Embryonic facial prominence (tissue), 1 donor: ENCODE data around the gene NCL.
"Not testable (repeated sequence)": the region's sequence is repeated elsewhere in the genome, so short reads cannot be mapped to it uniquely, and the experiment has no call there.

ENCODE experiments used
- DNase-seq: peaks from one replicate; pipeline ENCODE4 v3.0.0-alpha.2; 2016; ENCODE audit errors: extremely low spot score

Gene NCL

GRCh38 chr2:231430437-231430836, 33.8 kb downstream of the NCL start:
- DNase-seq: not testable (repeated sequence)

GRCh38 chr2:231429901-231430300, 34.4 kb downstream of the NCL start:
- DNase-seq: no peak

DNA sequence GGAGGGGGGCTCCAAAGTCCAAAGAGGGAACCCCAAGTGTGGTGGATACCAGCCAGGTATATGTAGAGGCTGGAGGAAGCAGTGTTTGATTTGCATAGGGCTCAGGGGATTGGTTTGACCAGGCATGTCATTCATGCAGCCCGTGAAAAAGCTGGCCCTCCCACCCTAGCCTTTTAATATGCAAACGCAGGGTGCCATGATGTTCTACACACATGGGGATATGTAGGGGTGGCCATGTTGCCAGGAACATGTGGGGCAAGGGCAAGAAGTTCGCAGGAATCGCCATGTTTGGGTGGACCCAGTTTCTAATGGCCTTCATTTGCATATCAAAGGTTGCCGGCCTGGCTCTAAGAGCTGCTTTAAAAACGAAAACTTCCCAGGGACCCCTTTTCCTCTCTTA, 35.1 kb downstream of the NCL start:
- no peak for DNase-seq

- no peak for DNase-seq
These were observed 37.2 kb downstream of the NCL start for GRCh38 chr2:231427116-231427515.

GRCh38 chr2:231425811-231426703, 38.2 kb downstream of the NCL start:
- no peak for DNase-seq

- no peak for DNase-seq
These were observed 38.9 kb downstream of the NCL start for GRCh38 chr2:231425291-231425810.

DNA sequence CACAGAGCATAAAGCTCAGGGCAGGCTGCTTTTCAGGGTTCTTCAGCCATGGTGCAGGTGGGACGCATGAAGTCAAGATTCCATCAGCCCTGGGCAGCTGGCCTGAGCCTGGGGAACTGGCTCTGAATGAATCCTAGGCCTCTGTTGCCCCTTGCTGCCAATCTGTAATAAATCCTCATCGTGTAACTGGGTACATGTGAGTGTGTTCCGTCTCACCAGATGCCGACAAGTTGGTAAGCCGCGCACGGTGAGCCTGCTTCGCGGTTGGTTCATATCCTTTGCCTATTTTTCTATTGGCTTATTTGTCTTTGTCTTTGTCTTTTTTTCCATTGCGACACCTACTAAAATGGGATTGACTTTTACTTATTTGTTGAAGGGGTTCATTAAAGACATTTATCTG, 41.1 kb downstream of the NCL start:
- no peak for DNase-seq

GRCh38 chr2:231422056-231422455, 42.2 kb downstream of the NCL start:
- DNase-seq: no peak

- DNase-seq: no peak
These were observed 43.2 kb downstream of the NCL start for GRCh38 chr2:231421051-231421580.

DNA sequence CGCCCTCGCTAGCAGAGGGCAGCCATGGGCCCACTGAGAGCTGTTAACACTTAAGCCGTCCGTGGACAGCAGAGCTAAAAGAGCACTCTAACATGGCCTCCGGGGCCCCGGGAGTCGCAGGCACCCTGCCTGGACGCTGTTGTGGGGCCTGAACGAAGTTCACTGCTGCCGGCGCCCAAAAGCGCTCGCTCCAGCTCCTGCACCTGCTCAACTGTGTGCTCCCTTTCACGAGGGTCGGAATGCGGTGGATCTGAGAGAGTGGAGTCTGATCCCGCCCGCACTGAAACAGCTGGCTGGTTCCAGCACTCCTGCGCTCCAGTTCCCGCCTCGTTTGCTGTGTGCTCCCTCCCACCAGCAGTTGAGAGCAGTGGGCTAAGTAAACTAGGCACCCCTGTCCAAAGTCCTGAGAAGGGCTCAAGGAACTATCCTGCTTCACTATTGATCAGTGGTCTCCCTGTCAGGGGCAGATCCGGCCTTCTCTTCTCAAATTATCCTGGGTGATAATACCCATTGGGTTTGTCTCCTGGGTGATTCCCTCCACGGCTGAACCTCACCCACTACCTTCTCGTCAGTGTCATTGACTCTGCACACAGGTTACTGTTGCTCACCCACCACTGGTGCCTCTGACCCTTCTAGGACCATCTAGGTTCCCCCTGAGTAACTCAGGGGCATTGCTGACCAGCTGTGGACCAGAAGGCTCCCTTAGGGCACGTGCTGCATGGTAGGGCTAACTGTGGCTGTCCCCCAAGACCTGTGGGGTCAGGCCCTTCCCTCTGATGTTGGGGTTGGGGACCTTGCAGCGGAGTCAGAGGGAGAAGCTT, 45.3 kb downstream of the NCL start:
- no peak for DNase-seq

GRCh38 chr2:231415029-231415428, 49.3 kb downstream of the NCL start:
- DNase-seq: no peak

DNA sequence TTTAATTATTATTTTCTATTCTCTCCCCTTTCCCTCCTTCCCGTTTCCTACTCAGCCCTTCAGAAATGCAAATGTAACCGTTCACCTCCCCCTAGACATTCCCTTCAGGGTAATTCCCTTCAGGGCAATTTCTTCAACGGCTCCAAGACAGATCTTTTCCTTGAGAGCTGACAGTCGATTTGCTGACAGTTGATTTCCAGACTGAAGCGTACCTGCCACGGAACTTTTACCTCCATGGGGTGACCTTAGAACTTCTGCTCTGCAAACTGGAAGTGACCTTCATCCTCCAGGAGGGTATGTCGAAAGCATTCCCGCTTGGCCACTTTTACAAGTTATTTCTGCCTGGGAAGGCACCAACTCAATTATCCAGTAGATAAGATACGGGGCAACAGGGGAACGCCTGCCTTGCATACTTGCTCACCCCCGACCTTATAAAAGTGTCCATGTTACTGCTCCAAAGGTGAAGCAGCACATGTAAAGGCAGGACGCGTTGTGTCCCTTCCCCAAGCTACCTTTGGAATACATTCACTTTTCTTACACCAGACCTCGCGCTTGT, 50.3 kb downstream of the NCL start:
- DNase-seq: no peak

DNA sequence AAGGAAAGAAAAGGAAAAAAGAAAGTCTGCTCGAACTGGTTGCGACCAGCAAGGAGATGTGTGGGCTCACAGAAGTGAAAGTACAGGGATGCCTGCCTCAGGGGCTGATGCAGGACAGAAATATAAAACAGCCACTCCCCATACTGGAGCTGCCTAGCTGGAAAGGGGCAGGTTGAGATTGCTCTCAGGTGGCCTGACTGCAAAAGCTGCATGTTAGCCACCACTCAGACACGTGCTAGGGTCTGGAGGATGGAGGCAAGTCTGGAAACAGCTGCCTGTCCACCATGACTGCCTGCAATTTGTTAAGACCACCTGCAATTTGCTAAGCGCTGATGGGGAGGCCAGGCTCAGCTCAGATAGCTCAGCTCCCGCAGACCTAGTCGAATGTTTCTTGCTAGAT, 50.8 kb downstream of the NCL start:
- DNase-seq: no peak

- no peak for DNase-seq
These were observed 51.7 kb downstream of the NCL start for GRCh38 chr2:231412618-231412963.

- DNase-seq: peak; percentile 29
These were observed 52.3 kb downstream of the NCL start for GRCh38 chr2:231411831-231412617.

DNA sequence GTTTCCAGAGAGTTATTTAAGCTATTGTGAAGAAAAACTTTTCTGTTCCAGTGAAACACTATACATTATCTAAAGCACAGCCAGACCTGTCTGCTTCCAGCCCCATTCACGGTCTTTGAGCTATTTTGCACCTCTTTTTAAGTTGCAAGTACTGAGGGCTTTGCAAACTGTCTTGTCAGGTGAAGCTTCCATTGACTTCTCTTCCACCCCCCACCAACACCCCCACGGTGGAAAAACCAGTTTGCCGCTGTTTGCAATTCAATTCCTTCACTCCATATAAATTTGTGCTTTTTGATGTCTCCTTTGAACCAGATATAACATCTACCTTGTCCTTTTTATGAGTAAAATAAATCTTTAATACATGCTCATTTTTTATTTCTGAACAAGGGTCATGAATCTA, 53.0 kb downstream of the NCL start:
- DNase-seq: no peak

DNA sequence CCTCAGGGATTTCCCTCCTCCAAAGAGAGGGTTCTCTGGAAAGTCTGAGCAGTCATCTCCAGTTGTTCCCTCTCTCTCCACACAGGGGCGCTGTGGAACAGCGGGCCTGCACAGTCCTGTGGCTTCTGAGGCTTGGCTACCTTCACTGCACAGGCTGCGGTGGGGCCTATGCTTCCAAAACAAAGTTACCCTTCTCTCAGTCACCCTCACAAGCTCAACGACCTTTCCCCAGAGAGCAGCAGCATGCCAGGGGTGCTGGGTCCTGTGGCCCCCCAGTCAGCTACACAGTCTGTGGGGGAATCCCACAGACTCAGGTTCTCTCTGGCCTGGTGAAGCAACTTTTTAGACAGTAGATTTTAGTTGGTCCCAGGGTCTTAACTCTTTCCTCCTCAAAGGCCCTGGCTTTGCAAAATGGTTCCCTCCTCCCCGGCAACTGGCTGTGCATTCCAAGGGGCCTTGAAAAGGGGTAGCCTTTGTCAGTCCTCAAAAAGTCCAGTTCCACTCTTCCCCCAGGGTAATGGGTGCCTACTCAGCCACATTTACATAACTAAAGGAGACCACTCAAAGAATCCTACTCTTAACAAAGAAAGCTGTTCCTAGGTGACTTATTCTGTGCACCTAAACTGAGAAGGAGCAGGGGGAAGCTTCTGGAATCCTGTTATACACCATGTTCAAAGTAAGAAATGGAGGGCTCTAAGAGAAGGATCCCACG, 53.8 kb downstream of the NCL start:
- no peak for DNase-seq

- no peak for DNase-seq
These were observed 54.5 kb downstream of the NCL start for GRCh38 chr2:231409776-231410175.

DNA sequence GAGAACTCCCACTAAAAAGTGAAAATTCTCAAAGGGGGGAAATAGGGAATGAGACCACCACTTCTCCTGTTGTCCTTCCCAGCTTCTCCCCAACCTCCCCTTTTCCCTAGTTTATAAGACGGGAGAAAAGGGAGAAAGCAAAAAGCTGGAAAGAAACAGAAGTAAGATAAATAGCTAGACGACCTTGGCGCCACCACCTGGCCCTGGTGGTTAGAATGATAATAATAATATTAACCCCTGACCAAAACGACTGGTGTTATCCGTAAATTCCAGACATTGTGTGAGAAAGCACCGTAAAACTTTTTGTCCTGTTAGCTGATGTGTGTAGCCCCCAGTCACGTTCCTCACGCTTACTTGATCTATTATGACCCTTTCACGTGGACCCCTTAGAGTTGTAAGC, 56.0 kb downstream of the NCL start:
- not testable (repeated sequence) for DNase-seq

- not testable (repeated sequence) for DNase-seq
These were observed 56.6 kb downstream of the NCL start for GRCh38 chr2:231407686-231408085.
